ENCODE results near the gene RRAD. TPM values are rescaled to one million over a fixed set of nuclear protein-coding genes. Genes with fewer than 3 reads are reported as not detected.

RRAD gene
- total RNA-seq, 1 experiment from 2014 or later: 4.3 TPM

- in situ Hi-C loops (cut with HindIII; ENCODE audit: low pct_unique_long_range_greater_than_20kb, low sequenced_read_pairs): no loop called here
- ChIA-PET POLR2A (no interaction called here), CTCF (no interaction called here)
- no peak overlapping the region for H3K27ac ChIP-seq (ENCODE audit: low read length)
- intact Hi-C loops (cut with micrococcal nuclease; ENCODE audit: unreplicated experiment): no loop called here
- no peaks in the 10 kb centered on the region for H3K9me3 ChIP-seq (ENCODE audit: control insufficient read depth, insufficient read depth, low read depth, low read length)
- ATAC-seq (no peak), DNase-seq (ENCODE audit: low read depth, low spot score) (no peak)
- H3K27me3 ChIP-seq (ENCODE audit: control insufficient read depth, insufficient read depth, low read length): no peaks in the 10 kb centered on the region
- H3K4me1 ChIP-seq (ENCODE audit: control insufficient read depth, insufficient read depth, low read length): no peaks in the 10 kb centered on the region
- BruUV-seq (replicated peaks): no TSS peak
- no peaks in the 10 kb centered on the region for H3K36me3 ChIP-seq (ENCODE audit: control insufficient read depth, insufficient read depth, low read length)
- TF ChIP-seq SIN3A (IDR thresholded peaks at IDR 0.05; ENCODE audit: borderline replicate concordance, insufficient read depth, low read depth, low read length) (no peak), TCF7L2 (IDR thresholded peaks at IDR 0.05; ENCODE audit: low read depth, low read length) (no peak), POLR2AphosphoS5 (IDR thresholded peaks at IDR 0.05; ENCODE audit: low read depth, low read length) (no peak), REST (IDR thresholded peaks at IDR 0.05; ENCODE audit: insufficient read depth in 1 of 2, low read depth in 2 of 2, low read length in 1 of 2) (no peak), CTCF (IDR thresholded peaks at IDR 0.05) (no peak)
- no peak overlapping the region for H3K4me3 ChIP-seq (ENCODE audit: low read depth in 2 of 2, low read length in 2 of 2)
Measured at GRCh38 chr16:66891360-66891759, 34.0 kb downstream of the RRAD start.

GRCh38 chr16:66890799-66891198, 34.5 kb downstream of the RRAD start:
- no peak for ATAC-seq

More at GRCh38 chr16:66890799-66891198, 34.5 kb downstream of the RRAD start:
- no peak overlapping the region for H3K4me3 ChIP-seq (ENCODE audit: low read depth in 2 of 2, low read length in 2 of 2)
- no peaks in the 10 kb centered on the region for H3K27me3 ChIP-seq (ENCODE audit: control insufficient read depth, insufficient read depth, low read length)
- BruUV-seq (replicated peaks): no TSS peak
- POLR2A ChIA-PET: no interaction called here
- no peak for DNase-seq (ENCODE audit: low read depth, low spot score)
- intact Hi-C loops (cut with micrococcal nuclease; ENCODE audit: unreplicated experiment): no loop called here
- H3K36me3 ChIP-seq (ENCODE audit: control insufficient read depth, insufficient read depth, low read length): no peaks in the 10 kb centered on the region
- no peaks in the 10 kb centered on the region for H3K4me1 ChIP-seq (ENCODE audit: control insufficient read depth, insufficient read depth, low read length)
- no peaks in the 10 kb centered on the region for H3K9me3 ChIP-seq (ENCODE audit: control insufficient read depth, insufficient read depth, low read depth, low read length)
- H3K27ac ChIP-seq (ENCODE audit: low read length): no peak overlapping the region
- TF ChIP-seq POLR2AphosphoS5 (IDR thresholded peaks at IDR 0.05; ENCODE audit: low read depth, low read length) (no peak), REST (IDR thresholded peaks at IDR 0.05; ENCODE audit: insufficient read depth in 1 of 2, low read depth in 2 of 2, low read length in 1 of 2) (no peak), CTCF (IDR thresholded peaks at IDR 0.05) (no peak), TCF7L2 (IDR thresholded peaks at IDR 0.05; ENCODE audit: low read depth, low read length) (no peak), SIN3A (IDR thresholded peaks at IDR 0.05; ENCODE audit: borderline replicate concordance, insufficient read depth, low read depth, low read length) (no peak)
- in situ Hi-C loops (cut with HindIII; ENCODE audit: low pct_unique_long_range_greater_than_20kb, low sequenced_read_pairs): no loop called here
- CTCF ChIA-PET: interaction anchor here (0.7 kb wide), 1 partner anchor 128 kb away, joined by 3 read pairs; no protein-coding TSS in a partner anchor

Data from Panc1 (cell line).